Stimulated activated CD4-positive, alpha-beta T cell treated with anti-CD3 and anti-CD28 coated beads, Interleukin-4, amount 100 ng/mL, for 48 hours (primary cell): Measurements from ENCODE around the gene CS.

ENCODE experiments used
- DNase-seq, 2 donors: peaks; one replicate each; pipeline ENCODE4 v3.0.0-alpha.2; 2020; ENCODE audit warnings: low read depth in 2 of 2

Gene CS

GRCh38 chr12:56247923-56248322, 52.2 kb downstream of the CS start:
- no peak for DNase-seq

GRCh38 chr12:56244494-56244893, 55.6 kb downstream of the CS start:
- DNase-seq, result no peak

GRCh38 chr12:56243731-56244181, 56.4 kb downstream of the CS start:
- DNase-seq, result no peak

- DNase-seq, result no peak
Measured at GRCh38 chr12:56242986-56243385, 57.1 kb downstream of the CS start.

GRCh38 chr12:56241424-56242303, 58.5 kb downstream of the CS start:
- DNase-seq, result no peak

GRCh38 chr12:56237552-56237951, 62.6 kb downstream of the CS start:
- no peak for DNase-seq

- DNase-seq, result no peak
Measured at GRCh38 chr12:56236985-56237384, 63.1 kb downstream of the CS start.

- no peak for DNase-seq
Measured at GRCh38 chr12:56236091-56236490, 64.0 kb downstream of the CS start.

- no peak for DNase-seq
Measured at GRCh38 chr12:56234746-56235436, 65.2 kb downstream of the CS start.

GRCh38 chr12:56231184-56231582, 68.9 kb downstream of the CS start:
- no peak for DNase-seq

GRCh38 chr12:56230432-56231183, 69.5 kb downstream of the CS start:
- no peak for DNase-seq

GRCh38 chr12:56229916-56230431, 70.2 kb downstream of the CS start, which contains the start of gene SLC39A5:
SLC39A5 (plus strand) TSS chr12:56230051; CDS start chr12:56231275, 1,224 bp downstream.
- no peak for DNase-seq

- DNase-seq, result no peak
Measured at GRCh38 chr12:56229082-56229481, 71.0 kb downstream of the CS start.

GRCh38 chr12:56224954-56225353, 75.2 kb downstream of the CS start:
- no peak for DNase-seq

GRCh38 chr12:56224102-56224701, 75.9 kb downstream of the CS start, which contains the start of gene NABP2:
NABP2 (plus strand) TSS chr12:56224342; CDS start chr12:56224857, 515 bp downstream.
- DNase-seq, result peak; percentile 91 to 96

GRCh38 chr12:56223571-56224101, 76.5 kb downstream of the CS start:
- DNase-seq, result no peak

GRCh38 chr12:56222531-56222895, 77.6 kb downstream of the CS start:
- no peak for DNase-seq

GRCh38 chr12:56221757-56222530, 78.2 kb downstream of the CS start, which contains the start of gene RNF41:
RNF41 (minus strand) TSS chr12:56221922; CDS start chr12:56214047, 7,875 bp downstream.
- peak; percentile 89 for DNase-seq
